Islet precursor cell (in vitro differentiated cells): ENCODE measurements around the gene INPP4A.

ENCODE experiments used
- DNase-seq: peaks from one replicate; pipeline ENCODE4 v3.0.0-alpha.2; 2018

Gene INPP4A

DNA sequence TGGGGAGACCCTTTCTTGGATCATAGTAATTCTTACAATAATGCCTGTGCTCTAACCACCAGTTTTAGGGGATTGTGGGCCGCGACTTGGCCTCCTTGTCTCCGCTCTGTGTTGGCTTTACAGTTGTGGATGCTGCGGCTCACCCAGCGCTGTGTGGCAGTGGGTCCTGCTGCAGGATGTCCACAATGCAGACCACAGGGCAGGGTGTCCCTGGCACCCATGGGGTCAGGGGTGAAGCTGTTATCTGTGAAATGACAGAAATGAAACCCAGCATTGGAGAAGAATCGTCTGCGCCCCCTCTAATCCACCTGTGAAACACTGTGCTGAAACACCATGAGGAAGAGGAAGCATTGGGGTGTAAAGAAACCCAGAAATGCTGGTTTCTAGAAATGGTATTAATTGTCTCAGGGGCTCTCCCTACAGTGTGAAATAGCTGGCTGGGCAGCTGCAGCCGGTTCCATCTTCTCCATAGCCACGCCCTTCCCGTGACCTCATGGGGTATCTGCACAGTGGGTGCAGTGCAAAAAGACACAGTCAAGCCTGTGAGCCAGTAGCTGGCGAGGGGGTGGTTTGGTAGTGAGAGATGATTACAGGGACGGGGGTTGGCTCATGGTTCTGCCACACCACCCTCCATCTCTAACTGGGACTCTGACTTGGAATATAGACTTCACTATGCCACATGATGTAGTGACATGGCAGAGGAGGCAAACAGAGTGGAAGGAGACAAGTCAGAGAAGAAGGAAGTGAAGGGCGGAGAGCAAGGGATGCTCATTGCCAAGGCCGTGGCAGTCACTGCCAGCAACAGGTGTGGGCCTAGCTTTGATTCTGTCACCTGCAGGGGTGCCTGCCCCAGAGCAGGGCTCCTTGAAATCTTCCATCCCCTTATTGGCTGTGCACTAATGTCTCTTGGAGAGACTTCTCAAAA is 16.2 kb downstream of the INPP4A start:
- peak; percentile 37 for DNase-seq

GRCh38 chr2:98461498-98462049 is 16.9 kb downstream of the INPP4A start:
- DNase-seq: peak; percentile 43

DNA sequence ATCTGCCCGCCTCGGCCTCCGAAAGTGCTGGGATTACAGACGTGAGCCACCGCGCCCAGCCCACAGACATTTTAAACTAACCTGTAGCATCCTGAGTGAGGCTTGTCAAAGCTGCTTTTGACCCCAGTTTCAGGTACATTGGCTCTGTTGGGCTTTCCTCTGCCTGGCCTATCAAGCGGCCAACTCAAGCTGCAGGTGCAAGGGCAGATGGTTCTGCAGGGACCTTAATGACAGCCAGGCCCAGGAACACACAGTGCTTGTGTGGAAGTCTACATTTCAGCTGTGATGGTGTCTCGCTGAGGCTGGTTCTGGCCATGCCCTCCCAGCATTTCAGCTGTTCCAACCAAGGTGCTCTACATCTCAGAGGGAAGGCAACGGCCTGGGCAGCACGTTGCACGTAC is 18.4 kb downstream of the INPP4A start:
- peak; percentile 38 for DNase-seq

DNA sequence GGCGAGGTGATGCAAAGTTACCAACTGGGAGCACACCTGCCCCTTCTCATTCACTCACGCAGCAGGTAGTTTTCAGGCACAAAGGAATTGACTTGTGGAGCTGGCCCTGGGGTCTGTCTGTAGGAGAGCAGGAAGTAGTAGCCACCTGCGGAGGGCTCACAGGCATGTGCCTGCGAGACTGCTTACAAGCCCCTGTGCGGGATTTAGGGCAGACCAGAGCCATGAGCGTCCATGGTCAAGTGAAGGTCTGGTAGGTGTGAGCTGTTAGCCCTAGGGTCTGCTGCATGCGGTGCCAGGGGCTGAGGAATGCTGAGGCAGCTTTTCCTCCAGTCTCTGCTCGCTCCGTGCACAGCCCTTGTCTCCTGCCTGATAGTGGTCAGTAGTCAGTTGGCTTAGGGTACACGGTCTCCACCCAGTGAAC is 18.9 kb downstream of the INPP4A start:
- no peak for DNase-seq

- DNase-seq: no peak
Measured at GRCh38 chr2:98463988-98464771, 19.5 kb downstream of the INPP4A start.

GRCh38 chr2:98464772-98465310 is 20.2 kb downstream of the INPP4A start:
- DNase-seq: no peak

- DNase-seq: no peak
Measured at GRCh38 chr2:98465456-98466226, 21.0 kb downstream of the INPP4A start.

GRCh38 chr2:98467082-98467536 is 22.5 kb downstream of the INPP4A start:
- no peak for DNase-seq

GRCh38 chr2:98467652-98468051 is 23.0 kb downstream of the INPP4A start:
- no peak for DNase-seq

DNA sequence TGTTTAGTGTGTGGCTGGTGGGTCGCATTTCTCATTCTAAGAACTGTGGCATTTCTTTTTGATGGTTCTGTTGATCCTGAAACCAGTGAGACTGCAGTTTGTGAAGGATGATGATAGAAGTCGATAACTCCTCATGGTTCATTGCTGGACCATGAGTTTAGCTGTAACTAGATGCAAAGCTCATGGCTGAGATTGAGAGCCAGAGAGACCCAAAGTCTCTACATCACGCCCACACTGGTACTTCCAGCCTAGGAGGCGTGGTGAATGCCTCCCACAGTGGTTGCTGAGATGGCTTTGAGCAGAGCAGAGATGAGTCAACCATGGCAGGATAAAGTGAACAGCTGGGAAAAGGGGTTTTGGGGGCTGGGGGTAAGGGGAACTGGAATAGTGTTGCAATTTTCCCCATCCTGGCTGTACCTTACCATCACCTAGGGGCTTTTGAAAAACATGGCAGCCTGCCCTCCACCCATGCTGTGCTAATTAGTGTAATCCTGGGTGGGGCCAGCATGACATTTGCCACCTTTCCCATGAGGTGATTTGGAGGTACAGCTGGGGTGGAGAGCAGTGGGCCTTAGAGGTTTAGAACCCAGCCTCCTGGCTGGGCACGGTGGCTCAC is 24.1 kb downstream of the INPP4A start:
- no peak for DNase-seq

DNA sequence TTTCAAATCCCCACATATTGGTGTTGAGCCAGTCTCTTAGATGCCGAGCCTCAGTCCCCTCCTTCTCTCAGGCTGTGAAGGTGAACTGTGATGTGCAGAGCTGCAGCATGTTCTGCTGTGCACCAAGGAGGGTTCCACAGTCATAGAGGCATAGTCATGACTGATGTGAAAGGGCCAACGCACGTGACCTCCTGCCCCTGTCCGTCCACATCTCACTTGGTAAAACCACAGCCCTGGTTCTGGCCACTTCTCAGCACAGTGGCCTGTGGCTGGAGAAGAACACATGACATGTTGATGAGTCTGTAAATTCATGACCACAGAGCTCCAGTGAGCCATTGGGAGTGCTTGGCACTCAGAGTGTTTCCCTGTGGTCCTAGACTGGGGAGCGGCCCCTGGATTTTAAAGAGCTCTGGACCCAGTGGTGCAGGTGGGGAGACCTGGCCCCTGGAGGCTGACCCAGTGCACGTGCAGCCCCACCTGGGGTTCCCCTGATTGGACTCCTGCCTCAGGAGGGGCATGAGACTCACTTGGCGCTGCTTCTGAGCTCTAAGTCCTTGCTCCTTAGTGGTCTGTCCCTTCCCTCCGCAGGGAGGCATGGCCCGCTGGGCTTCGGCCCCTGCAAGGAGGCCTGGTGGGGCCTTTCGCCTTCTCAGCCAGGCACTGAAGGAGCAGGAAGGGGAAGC is 25.3 kb downstream of the INPP4A start:
- DNase-seq: no peak

DNA sequence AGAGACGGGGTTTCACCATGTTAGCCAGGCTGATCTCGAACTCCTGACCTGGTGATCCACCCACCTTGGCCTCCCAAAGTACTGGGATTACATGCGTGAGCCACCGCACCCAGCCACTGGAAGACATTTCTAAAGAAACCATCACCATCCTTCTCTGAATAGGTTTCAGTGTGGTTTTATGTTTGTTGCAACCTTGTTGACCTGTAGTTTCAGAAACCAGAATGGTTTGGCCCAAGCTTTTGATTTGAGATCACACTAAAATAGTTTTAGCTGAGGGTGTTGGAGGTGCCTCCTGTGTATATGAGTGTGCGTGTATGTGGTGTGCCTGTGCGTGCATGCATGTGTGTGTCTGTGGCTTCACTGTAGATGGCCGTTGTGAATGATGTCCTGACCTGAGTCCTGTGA is 26.2 kb downstream of the INPP4A start:
- no peak for DNase-seq

GRCh38 chr2:98471402-98472131 is 26.9 kb downstream of the INPP4A start:
- DNase-seq: no peak

DNA sequence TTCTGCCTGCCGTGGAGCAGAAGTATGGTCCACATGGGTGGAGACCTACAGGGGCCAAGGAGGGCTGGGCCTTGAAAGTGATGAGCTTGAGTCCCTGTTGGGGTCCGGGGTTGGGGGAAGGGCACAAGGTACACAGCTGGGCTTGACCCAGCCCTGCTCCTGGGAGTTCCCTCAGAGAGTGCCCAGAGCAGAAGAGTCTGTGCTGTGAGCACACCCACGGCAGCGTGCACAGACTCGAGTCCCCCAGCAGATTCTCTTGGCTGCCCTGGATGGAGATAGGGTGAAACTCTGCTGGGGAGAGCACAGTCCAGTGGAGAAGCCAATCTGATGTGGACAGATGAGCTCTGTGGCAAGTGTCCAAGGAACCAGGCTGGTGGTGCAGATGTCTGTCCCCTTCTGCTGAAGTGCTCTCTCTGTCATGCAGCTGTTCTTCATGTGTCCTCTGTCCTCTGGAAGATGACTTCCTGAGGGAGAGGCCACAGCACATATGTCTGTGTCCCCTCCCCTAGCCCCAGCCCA is 27.5 kb downstream of the INPP4A start:
- no peak for DNase-seq

DNA sequence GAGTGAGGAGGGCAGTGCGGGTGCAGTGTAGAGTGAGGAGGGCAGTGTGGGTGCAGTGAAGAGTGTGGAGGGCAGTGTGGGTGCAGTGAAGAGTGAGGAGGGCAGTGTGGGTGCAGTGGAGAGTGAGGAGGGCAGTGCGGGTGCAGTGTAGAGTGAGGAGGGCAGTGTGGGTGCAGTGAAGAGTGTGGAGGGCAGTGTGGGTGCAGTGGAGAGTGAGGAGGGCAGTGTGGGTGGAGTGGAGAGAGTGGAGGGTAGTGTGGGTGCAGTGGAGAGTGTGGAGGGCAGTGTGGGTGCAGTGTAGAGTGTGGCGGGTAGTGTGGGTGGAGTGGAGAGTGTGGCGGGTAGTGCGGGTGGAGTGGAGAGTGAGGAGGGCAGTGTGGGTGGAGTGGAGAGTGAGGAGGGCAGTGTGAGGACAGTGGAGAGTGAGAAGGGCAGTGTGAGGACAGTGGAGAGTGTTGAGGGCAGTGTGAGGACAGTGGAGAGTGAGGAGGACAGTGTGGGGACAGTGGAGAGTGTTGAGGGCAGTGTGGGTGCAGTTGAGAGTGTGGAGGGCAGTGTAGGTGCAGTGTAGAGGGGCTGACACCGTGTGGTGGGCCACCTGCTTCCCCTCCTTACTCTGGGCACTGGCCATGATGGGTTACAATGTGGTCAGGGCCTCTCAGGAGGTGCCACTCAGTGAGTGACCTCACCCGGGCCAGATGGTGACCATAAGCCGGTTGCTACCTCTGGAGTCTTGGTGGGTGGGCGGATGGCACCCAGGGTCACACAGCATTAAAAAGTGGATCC is 28.5 kb downstream of the INPP4A start:
- DNase-seq: no peak

DNA sequence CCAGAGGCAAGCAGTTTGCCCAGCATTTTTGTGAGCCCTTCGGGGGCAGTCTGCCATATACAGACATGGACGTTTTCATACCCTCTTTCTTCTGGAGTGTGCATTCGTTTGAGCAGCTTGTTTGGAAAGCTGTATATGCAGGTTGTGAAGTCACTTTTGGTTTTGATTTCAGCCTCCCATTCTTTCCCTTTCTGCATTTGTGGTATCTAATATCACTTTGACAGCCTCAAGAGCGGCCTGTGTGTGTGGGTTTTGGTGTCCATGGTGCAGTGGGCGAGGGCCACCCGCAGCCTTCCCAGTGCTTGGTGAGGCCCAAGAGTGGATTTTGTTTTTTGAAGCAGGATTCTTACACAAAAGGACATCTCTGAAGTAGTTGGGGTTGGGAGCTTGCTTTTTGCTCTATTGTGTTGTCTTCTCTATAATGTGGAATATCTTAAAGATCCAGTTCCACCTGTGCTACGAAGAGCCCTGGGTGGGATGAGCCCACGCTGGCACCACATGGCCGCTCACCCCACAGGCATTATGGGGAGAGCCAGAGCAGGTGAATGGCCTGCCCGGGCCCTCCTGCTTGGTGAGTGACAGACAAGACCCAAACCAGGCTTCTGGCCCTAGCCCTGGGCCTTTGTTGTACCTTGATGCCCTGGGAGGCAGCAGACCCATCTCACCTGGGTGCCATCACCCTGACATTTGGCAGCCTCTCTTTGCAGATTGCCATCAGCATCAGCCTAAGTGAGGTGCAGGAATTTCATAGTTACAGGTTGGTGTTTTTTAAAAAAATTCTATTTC is 29.5 kb downstream of the INPP4A start:
- DNase-seq: no peak

- DNase-seq: no peak
Measured at GRCh38 chr2:98474979-98475632, 30.4 kb downstream of the INPP4A start.

GRCh38 chr2:98476192-98476868 is 31.7 kb downstream of the INPP4A start:
- DNase-seq: no peak
